HFF-Myc (cell line): ENCODE results near the gene SMAD3.
A peak's percentile ranks its signal among the peaks of the same experiment; 100 is the strongest.
"Not testable (repeated sequence)": the region's sequence is repeated elsewhere in the genome, so short reads cannot be mapped to it uniquely, and the experiment has no call there.

ENCODE experiments used
- DNase-seq: peaks from one replicate; pipeline ENCODE4 v3.0.0-alpha.2; 2011; ENCODE audit warnings: low read depth; ENCODE audit errors: extremely low read depth
- H3K4me3 ChIP-seq: replicated peaks from 2 replicates; pipeline ENCODE4 v1.5.1; 2011; ENCODE audit warnings: low read depth, mild to moderate bottlenecking, control low read depth, low read length
- CTCF ChIP-seq: IDR thresholded peaks from 2 replicates; pipeline ENCODE4 v1.5.1; 2012; ENCODE audit warnings: mild to moderate bottlenecking, low read depth, low read length, control low read depth; ENCODE audit errors: missing control alignments

Gene SMAD3

GRCh38 chr15:67147396-67147949 is 82.1 kb downstream of the SMAD3 start:
- TF ChIP-seq CTCF: no peak
- H3K4me3 ChIP-seq: no peak overlapping the region
- DNase-seq: no peak

DNA sequence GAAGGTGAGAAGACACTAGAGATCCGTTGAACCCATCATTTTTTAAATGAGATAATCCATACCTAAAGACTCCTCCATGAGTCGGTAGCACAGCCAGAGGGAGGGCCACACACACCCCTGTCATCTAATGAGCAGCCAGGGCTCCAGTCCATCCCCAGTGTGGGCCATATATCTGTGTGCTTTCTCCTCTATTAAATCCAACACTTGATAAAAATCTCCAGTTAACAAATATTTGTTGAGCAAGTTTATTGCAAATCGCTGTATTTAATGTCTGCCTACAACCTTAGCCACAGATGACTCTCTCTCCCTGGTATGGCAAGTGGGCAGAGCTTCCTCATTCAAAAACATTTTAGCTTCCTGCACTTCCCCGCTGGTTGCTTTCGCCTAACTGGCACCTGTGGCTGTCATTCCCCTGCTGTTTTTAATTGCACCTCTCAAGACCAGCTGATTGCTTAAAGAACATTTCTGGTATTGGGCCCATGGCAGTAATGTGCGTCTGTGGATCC is 82.8 kb downstream of the SMAD3 start:
- no peak for TF ChIP-seq CTCF
- no peak overlapping the region for H3K4me3 ChIP-seq
- no peak for DNase-seq

- no peak for TF ChIP-seq CTCF
- DNase-seq: no peak
- no peak overlapping the region for H3K4me3 ChIP-seq
These were observed 83.8 kb downstream of the SMAD3 start for GRCh38 chr15:67149068-67149772.

GRCh38 chr15:67149773-67150022 is 84.3 kb downstream of the SMAD3 start:
- TF ChIP-seq CTCF: no peak
- peak overlapping the region; percentile 24; the same call in 1 of the 2 replicates for H3K4me3 ChIP-seq
- no peak for DNase-seq

DNA sequence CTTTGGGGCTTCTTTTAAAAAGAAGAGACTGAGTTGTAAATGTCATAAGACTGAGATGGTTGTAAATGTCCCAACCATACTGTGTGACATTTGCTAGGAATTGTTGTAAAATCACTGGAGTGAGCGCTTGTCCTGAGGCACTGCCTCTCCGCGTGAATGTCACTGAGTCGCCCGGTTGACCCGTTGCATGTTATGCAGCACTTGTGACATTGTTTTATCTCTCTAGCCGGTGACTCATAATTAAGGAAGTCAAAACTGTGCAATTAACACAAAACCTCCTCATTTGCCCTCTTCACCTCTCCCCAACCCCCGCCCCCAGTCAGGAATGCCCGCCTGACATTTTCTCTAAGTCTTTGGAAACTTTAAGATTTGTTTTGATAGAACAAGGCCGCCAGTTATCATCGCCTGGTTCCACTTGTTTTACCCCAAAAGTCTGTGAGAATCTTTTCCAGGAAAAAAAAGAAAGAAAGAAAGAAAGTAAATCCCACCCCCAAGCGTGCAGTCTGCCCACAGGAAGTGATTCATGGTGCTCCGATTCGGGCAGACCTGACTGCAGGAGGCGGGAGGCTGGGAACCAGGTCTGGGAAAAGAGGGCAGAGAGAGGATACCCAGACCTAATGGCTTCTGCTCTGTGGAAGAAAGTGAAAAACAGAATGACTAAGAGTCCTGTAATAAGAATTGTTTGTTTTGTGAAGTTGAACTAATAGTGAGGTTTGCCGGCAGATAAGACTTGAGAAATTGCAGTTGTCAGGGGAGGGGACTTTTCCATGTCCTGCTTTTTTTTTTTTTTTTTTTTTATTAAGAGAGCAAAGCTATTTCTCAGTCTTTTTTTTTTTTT is 84.8 kb downstream of the SMAD3 start:
- peak; percentile 85 for DNase-seq
- H3K4me3 ChIP-seq: peak overlapping the region; percentile 24; the same call in 1 of the 2 replicates
- no peak for TF ChIP-seq CTCF

DNA sequence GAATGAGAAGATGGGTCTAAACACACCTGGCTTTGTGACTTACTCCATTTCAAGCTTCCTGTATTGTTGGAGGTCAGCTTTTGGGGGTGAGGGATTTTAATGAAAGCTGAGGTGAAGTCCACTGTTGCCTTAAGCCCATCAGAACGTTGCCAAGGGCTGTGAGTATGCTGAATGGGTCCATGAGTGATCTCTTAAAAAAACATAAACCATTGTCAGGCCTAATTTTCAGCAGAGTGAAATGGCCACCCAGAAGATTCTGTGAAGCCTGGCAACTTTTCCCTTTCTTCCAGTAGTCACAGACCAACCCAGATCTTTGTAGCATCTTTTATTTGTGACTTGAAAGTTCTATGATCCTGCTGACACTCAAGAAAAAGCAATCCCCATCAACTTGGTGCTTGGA is 87.0 kb downstream of the SMAD3 start:
- TF ChIP-seq CTCF: no peak
- DNase-seq: no peak
- no peak overlapping the region for H3K4me3 ChIP-seq

DNA sequence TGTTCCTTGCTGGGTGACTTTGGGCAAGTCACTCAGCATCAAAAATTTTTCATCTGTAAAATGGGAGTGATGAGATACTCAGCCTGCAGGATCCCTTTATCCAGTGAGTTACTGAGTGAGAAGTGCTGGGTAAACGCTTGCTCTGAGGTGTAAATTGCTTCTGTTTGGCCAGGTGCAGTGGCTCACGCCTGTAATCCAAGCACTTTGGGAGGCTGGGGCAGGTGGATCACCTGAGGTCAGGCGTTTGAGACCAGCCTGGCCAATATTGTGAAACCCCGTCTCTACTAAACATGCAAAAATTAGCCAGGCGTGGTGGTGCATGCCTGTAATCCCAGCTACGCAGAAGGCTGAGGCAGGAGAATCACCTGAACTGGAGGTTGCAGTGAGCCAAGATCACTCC is 87.6 kb downstream of the SMAD3 start:
- not testable (repeated sequence) for DNase-seq, H3K4me3 ChIP-seq
